Stimulated activated CD8-positive, alpha-beta memory T cell treated with anti-CD3 and anti-CD28 coated beads, Interleukin-15, amount 100 ng/mL, for 24 hours (primary cell): ENCODE measurements around the gene PPP2R2D.

ENCODE experiments used
- DNase-seq: peaks from one replicate; pipeline ENCODE4 v3.0.0-alpha.2; 2020; ENCODE audit warnings: low read depth

PPP2R2D gene

GRCh38 chr10:131889755-131890154, 11.1 kb upstream of the PPP2R2D start:
- no peak for DNase-seq

DNA sequence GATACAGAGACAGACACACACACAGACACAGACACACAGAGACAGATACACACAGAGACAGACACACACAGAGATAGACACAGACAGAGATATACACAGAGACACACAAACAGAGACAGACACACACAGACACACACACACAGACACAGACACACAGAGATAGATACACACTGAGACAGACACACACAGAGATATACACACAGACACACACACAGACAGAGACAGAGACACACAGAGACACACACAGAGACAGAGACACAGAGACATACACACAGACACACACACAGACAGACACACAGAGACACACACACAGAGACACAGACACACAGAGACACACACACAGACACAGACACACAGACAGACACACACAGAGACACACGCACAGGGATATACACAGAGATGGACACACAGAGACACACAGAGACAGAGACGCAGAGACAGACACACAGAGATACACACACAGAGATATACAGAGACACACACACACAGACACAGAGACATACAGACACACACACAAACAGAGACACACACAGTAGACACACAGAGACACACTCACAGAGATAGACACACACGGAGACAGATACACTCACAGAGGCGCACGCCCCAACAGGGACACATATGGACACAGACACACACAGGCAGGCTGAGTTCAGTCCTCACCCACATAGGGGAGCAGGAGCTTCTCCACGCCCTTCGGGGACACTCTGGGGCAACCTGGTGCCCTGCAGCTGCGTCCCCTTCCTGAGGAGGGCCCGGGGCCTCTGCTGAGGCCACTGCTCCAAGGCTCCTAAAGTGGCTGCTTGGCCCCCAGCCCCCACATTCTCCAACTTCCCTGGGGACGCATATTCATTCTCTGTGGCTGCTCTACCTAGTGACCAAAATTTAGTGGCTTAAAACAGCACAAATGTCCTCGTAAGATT, 10.3 kb upstream of the PPP2R2D start:
- DNase-seq: no peak

GRCh38 chr10:131891196-131891928, 9.4 kb upstream of the PPP2R2D start:
- DNase-seq: no peak

DNA sequence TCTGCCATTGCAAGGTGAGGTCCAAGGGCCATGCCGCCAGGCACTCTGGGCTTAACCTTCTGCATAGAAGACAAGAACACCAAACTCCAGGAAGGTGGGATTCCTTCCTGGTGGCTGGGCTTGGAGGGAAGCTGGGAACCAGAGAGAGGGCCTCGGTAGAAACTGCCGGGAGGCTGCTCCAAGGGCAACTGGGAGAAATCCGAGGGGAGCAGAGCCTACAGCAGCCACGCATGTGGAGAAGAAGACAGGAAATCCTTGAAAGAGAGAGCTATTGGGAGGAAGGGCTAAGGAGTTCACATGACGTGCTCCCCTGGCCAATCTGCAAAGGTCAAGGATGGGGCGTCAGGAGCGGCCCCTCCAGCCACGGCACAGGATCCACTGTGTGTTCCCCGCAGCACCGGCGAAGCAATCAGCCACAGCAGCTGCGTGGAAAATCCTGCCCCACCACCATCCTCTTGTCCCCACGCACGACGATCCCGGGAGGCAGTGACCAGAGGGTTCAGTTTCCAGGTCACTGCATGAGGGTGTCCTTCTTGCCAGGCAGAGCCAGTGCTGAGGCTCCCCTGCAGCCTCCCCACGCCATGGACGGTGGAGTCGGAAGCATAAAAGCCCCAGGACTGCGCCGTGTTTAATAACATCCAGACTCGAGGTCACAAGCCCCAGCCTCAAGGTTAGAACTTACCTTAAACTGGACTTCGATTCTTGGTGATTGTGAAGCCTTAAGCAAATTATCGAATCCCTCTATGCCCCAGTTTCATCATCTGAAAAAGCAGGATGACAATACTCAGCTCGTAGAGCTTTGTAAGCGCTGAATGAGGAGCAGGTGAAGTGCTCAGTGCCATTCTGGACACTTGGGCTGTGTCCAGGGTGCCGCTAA, 8.6 kb upstream of the PPP2R2D start:
- no peak for DNase-seq

DNA sequence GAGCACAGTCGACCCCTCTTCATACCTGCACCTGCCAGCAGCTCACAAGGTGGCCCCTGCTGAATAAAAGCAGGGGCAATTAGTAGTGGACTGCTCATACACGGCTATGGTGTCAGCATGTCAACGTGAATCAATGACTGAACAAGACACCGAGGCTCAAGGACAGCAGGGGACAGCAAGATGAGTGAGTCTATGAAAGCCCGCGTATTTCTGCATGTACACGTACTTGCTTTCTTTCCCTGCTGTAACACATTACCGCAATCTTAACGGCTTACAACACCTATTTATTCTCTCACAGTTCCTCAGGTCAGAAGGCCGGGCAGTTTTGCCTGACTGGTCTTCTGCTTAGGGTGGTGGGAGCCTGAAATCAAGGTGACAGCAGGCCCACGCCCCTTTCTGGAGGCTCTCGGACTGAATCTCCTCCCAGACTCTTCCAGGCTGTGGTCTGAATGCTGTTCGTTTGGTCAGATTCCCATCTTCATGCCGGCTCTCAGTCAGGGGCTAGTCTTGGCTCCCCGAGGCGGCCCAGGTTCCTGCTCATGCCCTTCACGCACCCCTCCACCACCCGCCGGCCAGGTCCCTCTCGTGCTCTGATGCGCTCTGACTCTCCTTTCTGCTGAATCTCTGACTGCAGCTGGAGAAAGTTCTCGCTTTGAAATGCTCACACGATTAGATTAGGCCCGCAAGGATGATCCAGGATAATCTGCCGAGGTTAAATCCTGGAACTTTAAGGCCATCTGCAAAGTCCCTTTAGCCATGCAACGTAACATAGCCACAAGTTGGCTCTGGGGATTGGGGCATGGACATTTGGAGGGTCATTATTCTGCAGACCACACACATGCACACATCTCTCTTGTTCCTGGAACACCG, 7.8 kb upstream of the PPP2R2D start:
- no peak for DNase-seq

DNA sequence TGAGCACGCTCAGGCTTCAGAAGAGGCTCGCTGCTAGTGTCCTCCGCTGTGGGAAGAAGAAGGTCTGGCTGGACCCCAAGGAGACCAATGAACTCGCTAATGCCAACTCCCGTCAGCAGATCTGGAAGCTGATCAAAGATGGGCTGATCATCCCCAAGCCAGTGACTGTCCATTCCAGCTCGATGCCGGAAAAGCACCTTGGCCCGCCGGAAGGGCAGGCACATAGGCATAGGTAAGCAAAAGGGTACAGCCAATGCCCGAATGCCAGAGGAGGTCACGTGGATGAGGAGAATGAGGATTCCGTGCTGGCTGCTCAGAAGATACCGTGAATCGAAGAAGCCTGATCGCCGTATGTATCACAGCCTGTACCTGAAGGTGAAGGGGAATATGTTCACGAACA, 5.7 kb upstream of the PPP2R2D start:
- no peak for DNase-seq

DNA sequence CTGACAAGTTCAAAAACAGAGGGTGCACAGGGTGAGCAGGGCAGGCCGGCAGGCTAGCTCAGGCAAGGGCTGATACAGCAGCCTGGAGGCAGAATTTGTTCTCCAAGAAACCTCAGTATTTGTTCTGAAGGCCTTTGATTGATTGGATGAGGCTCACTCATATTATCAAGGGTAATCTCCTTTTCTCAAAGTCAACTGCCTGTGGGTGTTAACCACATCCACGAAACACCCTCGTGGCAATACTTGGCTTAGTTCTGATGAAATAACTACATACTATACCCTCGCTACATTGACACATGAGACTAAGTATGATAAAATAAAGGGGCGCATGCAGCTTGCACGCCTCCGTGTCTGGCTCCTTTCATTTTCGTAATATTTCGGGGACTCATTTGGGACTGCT, 4.4 kb upstream of the PPP2R2D start:
- no peak for DNase-seq

DNA sequence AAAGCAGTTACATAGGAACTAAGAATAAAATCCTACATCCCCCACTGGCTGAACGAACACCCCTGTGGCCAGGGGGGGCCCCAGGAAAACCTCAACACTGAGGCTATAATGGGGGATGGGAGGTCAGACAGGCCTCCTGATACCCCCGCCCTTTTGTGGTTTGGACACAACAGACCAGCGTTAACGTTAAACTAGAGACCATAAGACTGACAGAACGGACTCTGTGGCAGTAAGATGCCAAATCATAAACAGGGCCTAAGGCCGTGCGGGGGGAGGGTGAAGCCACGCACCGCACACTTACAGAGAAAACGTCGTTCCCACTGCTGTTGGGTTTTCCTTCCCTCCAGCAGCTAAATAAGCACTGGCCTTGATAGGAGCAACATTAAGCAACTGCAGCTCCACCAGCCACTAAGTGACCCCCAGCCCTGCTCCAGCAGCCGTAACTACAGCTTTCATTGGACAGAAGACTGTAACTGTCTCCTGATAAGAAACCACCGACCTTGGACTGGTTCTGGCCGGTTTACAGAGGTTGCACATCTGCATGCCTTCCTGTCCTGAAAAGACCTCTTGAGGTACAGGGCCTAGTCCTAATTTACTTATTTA, 3.4 kb upstream of the PPP2R2D start:
- DNase-seq: no peak

GRCh38 chr10:131898061-131898460, 2.7 kb upstream of the PPP2R2D start:
- no peak for DNase-seq

DNA sequence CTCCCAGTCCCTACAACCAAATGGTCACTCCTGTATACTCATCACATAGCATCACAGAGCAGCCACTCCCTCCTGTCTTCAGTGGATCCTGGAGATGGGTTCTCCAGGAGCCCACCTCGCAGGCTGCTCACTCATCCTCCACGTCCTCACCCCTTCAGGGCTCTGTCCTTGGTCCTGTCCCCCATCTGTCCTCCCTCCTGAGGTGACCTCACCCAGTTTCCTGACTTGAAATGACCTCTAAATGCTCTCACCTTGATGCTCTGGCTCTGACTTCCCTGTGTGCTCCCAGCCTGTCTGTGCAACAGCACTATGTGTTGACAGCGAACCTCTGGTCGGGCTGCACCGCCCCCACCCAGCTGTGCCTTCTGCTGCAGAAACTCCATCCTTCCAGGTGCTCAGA, 2.1 kb upstream of the PPP2R2D start:
- no peak for DNase-seq

GRCh38 chr10:131899116-131899690, 1.6 kb upstream of the PPP2R2D start:
- DNase-seq: no peak

GRCh38 chr10:131899695-131900349, 986 bp upstream of the PPP2R2D start:
- no peak for DNase-seq

DNA sequence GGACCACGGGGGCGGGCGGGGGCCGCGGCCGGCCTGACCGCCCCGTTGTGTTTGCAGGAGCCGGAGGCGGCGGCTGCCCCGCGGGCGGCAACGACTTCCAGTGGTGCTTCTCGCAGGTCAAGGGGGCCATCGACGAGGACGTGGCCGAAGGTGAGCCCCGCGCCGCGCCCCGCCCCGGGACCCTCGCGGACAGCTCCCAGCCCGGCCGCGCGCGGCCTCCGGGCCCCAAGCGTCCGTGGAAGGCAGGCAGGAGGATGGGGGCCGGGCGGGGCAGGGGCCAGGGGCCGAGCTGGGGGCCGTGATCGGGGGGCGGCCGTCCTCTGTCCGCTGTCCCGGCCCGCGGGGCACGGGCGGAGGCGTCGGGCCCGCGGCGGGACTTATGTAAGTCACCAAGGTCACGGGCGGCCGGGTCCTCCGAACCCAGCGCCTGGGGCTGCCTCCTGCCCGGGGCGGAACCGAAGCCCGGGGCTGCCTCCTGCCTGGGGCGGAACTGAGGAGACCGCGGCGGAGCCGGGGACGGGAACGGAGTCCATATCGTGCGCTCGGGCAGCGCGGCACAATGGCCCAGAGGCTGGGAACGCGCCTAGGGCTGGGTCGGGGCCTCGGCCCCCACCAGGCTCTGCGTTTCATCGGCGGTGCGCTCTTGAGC, 497 bp downstream of the PPP2R2D start:
- peak; percentile 21 for DNase-seq

- DNase-seq: no peak
These were observed 1.4 kb downstream of the PPP2R2D start for GRCh38 chr10:131902211-131902610.

DNA sequence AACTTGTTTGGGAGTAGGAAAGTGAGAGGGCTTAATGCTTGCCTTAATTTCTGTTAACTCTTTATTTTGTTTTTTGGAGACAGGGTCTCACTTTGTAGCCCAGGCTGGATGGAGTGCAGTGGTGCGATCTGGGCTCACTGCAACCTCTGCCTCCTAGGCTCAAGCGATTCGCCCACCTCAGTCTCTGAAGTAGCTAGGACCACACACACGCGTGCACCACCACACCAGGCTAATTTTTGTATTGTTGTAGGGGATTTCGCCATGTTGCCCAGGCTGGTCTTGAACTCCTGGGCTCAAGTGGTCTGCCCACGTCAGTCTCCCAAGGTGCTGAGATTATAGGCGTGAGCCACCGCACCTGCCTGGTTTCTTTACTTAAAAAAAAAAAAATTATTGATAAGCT, 1.9 kb downstream of the PPP2R2D start:
- DNase-seq: no peak

DNA sequence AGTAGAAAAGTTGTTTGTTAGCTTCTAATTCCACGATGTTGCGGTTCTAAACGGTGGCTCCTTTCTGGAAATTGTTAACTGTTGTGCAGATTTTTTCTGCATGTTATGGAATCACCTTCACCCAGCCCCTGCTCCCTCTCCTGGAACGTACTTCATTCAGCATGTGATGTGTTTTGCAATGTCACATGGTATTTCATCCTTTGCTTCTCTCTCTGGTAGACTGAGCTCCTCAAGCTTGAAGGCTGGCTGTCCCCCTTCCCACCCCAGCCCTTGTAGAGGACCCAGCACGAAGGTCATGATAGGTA, 4.4 kb downstream of the PPP2R2D start:
- no peak for DNase-seq

DNA sequence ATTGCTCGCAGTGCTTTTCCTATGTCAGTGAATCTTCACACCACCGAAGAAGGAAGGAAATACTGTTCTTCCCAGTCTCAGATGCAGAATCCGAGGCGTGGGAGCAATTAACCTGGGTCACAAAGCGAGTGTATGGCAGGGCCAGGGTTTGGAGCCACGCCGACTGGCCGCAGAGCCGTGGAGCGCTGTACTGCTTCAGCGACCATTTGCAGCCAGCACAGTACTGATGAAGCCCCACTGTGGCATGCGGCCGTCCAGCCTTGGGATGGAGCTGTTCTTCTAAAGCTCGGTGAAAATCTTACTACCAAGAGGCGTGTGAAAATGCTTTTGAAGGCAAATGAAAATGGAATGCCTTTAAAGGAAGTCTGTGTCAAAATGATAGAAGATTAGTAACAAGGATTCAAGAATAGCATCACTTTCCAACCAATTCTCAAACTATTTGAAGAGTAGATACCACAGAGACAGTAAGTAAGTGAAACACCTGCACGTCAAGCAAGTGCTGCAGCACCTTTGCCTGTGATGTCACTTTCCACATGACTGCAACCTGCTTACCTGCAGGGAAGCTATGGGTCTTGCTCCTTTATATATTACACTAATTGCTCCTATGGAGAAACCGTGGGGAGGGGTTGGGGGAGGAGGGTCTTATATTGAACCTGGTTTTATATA, 4.9 kb downstream of the PPP2R2D start:
- DNase-seq: no peak

- no peak for DNase-seq
These were observed 5.4 kb downstream of the PPP2R2D start for GRCh38 chr10:131906269-131906639.

DNA sequence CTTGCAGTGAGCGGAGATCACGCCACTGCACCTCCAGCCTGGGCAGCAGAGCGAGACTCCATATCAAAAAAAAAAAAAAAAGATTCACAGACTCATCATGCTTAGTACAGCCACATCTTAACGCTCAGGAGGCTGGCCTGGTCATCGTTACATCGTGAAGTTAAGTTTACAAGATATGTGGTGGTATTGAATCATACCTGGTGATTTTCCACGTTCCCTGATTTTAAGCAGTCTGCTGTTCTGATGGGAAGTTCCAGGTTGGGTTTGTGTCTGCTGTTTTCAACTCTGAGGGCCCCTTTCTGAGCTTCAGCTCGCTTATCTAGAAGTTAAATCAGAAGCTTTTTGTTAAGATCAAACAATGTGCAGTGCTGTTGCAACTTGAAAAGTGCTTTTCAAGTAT, 6.9 kb downstream of the PPP2R2D start:
- no peak for DNase-seq
